ENCODE results near the gene SPEG.

Gene SPEG

GRCh38 chr2:219445220-219445640 is 10.6 kb downstream of the SPEG start:
- TF ChIP-seq CTCF (IDR thresholded peaks at IDR 0.05; ENCODE audit: borderline replicate concordance, insufficient read depth, low read depth, low read length): no peak
- H3K4me3 ChIP-seq (ENCODE audit: low read depth, low read length): no peak overlapping the region

GRCh38 chr2:219446101-219446504 is 11.5 kb downstream of the SPEG start:
- no peak for TF ChIP-seq CTCF (IDR thresholded peaks at IDR 0.05; ENCODE audit: borderline replicate concordance, insufficient read depth, low read depth, low read length)
- H3K4me3 ChIP-seq (ENCODE audit: low read depth, low read length): no peak overlapping the region

- TF ChIP-seq CTCF (IDR thresholded peaks at IDR 0.05; ENCODE audit: borderline replicate concordance, insufficient read depth, low read depth, low read length): no peak
- no peak overlapping the region for H3K4me3 ChIP-seq (ENCODE audit: low read depth, low read length)
Observed at GRCh38 chr2:219446689-219447088, 12.0 kb downstream of the SPEG start.

GRCh38 chr2:219447242-219448098 is 12.8 kb downstream of the SPEG start:
- TF ChIP-seq CTCF (IDR thresholded peaks at IDR 0.05; ENCODE audit: borderline replicate concordance, insufficient read depth, low read depth, low read length): no peak
- no peak overlapping the region for H3K4me3 ChIP-seq (ENCODE audit: low read depth, low read length)

GRCh38 chr2:219448099-219448775 is 13.6 kb downstream of the SPEG start:
- H3K4me3 ChIP-seq (ENCODE audit: low read depth, low read length): no peak overlapping the region
- TF ChIP-seq CTCF (IDR thresholded peaks at IDR 0.05; ENCODE audit: borderline replicate concordance, insufficient read depth, low read depth, low read length): no peak

- TF ChIP-seq CTCF (IDR thresholded peaks at IDR 0.05; ENCODE audit: borderline replicate concordance, insufficient read depth, low read depth, low read length): no peak
- H3K4me3 ChIP-seq (ENCODE audit: low read depth, low read length): no peak overlapping the region
Observed at GRCh38 chr2:219448776-219449341, 14.2 kb downstream of the SPEG start.
